ENCODE results near the gene MSH3.

Gene MSH3

DNA sequence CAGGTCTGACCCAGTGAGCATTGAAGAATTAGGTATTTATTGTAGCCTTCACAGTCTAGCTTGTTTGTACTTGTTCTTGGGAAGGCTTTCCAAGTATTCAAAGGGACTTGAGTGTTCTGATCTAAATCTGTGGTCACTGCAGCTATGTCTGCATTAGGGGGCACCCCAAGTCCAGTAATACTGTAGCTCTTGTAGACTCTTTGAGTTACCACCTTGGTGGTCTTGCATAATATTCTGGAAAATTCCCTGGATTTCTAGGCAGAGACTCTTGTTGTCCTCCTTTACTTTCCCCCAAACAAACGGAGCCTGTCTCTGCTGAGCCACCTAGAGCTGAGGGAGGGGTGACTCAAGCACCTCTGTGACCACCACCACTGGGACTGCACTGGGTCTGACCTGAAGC lies 149.9 kb downstream of the MSH3 start:
- H3K27ac ChIP-seq (ENCODE audit: low read length), result no peak overlapping the region
- H3K4me1 ChIP-seq (ENCODE audit: low read length), result no peaks in the 10 kb centered on the region
- H3K9me2 ChIP-seq (replicated peaks; ENCODE audit: insufficient read depth, low read length), result no peaks in the 10 kb centered on the region
- no peaks in the 10 kb centered on the region for H3F3A ChIP-seq (ENCODE audit: insufficient read depth, low read length)
- DNase-seq, result no peak
- H3K4me3 ChIP-seq (ENCODE audit: low read length), result no peak overlapping the region
- H3K4me2 ChIP-seq (ENCODE audit: low read depth, low read length), result no peak overlapping the region
- H3K36me3 ChIP-seq (replicated peaks; ENCODE audit: insufficient read depth, low read length), result no peaks in the 10 kb centered on the region
- H4K20me1 ChIP-seq (ENCODE audit: insufficient read depth, low read length), result no peaks in the 10 kb centered on the region
- no peaks in the 10 kb centered on the region for H3K27me3 ChIP-seq (replicated peaks; ENCODE audit: insufficient read depth, low read length)
- H3K9ac ChIP-seq (ENCODE audit: low read length), result no peak overlapping the region
- no peaks in the 10 kb centered on the region for H3K9me3 ChIP-seq (replicated peaks; ENCODE audit: insufficient read depth, low read length)
- H2AFZ ChIP-seq (ENCODE audit: low read length), result no peak overlapping the region
- TF ChIP-seq EZH2phosphoT487 (IDR thresholded peaks at IDR 0.05; ENCODE audit: low read length) (no peak), EZH2 (optimal IDR thresholded peaks at IDR 0.05; ENCODE audit: low read depth, low read length) (no peak)
- TF ChIP-seq, protein P1, sequence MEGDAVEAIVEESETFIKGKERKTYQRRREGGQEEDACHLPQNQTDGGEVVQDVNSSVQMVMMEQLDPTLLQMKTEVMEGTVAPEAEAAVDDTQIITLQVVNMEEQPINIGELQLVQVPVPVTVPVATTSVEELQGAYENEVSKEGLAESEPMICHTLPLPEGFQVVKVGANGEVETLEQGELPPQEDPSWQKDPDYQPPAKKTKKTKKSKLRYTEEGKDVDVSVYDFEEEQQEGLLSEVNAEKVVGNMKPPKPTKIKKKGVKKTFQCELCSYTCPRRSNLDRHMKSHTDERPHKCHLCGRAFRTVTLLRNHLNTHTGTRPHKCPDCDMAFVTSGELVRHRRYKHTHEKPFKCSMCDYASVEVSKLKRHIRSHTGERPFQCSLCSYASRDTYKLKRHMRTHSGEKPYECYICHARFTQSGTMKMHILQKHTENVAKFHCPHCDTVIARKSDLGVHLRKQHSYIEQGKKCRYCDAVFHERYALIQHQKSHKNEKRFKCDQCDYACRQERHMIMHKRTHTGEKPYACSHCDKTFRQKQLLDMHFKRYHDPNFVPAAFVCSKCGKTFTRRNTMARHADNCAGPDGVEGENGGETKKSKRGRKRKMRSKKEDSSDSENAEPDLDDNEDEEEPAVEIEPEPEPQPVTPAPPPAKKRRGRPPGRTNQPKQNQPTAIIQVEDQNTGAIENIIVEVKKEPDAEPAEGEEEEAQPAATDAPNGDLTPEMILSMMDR (IDR thresholded peaks at IDR 0.05; ENCODE audit: low read length), result no peak
- no peaks in the 10 kb centered on the region for H3K79me2 ChIP-seq (ENCODE audit: low read length)

DNA sequence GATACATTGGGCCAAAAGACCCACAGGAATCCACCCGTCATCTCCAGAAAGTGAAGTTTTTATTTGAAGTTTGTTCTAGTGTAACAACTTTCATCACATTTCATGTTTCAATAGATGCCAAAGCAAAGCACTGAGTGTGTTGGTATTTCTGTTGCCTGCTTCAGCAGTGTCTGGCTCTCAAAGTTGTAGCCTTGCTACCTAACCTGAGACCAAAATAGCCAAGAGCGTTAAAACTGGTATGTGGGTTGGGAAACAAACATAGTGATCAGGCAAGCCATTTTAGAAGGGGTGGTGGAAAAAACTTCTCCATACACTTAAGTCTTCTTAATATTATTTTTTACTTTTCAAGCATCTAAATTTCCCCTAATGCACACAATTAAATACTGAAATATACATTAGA lies 150.6 kb downstream of the MSH3 start:
- no peaks in the 10 kb centered on the region for H3K9me3 ChIP-seq (replicated peaks; ENCODE audit: insufficient read depth, low read length)
- H3F3A ChIP-seq (ENCODE audit: insufficient read depth, low read length), result no peaks in the 10 kb centered on the region
- H3K27ac ChIP-seq (ENCODE audit: low read length), result no peak overlapping the region
- no peak for DNase-seq
- no peaks in the 10 kb centered on the region for H4K20me1 ChIP-seq (ENCODE audit: insufficient read depth, low read length)
- H2AFZ ChIP-seq (ENCODE audit: low read length), result no peak overlapping the region
- no peaks in the 10 kb centered on the region for H3K9me2 ChIP-seq (replicated peaks; ENCODE audit: insufficient read depth, low read length)
- H3K27me3 ChIP-seq (replicated peaks; ENCODE audit: insufficient read depth, low read length), result no peaks in the 10 kb centered on the region
- H3K79me2 ChIP-seq (ENCODE audit: low read length), result no peaks in the 10 kb centered on the region
- no peaks in the 10 kb centered on the region for H3K36me3 ChIP-seq (replicated peaks; ENCODE audit: insufficient read depth, low read length)
- no peak overlapping the region for H3K4me3 ChIP-seq (ENCODE audit: low read length)
- TF ChIP-seq EZH2 (optimal IDR thresholded peaks at IDR 0.05; ENCODE audit: low read depth, low read length), result no peak
- TF ChIP-seq, protein P1 (IDR thresholded peaks at IDR 0.05; ENCODE audit: low read length), result no peak
- TF ChIP-seq EZH2phosphoT487 (IDR thresholded peaks at IDR 0.05; ENCODE audit: low read length), result no peak
- no peak overlapping the region for H3K4me2 ChIP-seq (ENCODE audit: low read depth, low read length)
- H3K4me1 ChIP-seq (ENCODE audit: low read length), result no peaks in the 10 kb centered on the region
- H3K9ac ChIP-seq (ENCODE audit: low read length), result no peak overlapping the region

DNA sequence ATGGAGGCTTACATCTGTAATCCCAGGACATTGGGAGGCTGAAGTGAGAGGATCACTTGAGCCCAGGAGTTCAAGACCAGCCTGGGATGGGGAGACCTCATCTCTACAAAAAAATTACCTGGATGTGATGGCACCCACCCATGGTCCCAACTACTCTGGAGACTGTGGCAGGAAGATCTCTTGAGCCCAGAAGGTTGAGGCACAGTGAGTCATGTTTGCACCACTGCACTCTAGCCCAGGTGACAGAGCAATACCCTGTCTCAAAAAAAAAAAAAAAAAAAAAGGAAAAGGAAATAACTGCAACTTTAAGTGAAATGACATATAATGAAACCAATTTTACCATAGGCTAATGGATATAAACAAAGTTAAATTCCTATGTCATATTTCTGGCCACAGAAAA lies 152.5 kb downstream of the MSH3 start:
- Histone ChIP-seq H3K27ac (ENCODE audit: low read length) (no peak overlapping the region), H3K4me3 (ENCODE audit: low read length) (no peak overlapping the region), H3K4me2 (ENCODE audit: low read depth, low read length) (no peak overlapping the region), H3K9me2 (replicated peaks; ENCODE audit: insufficient read depth, low read length) (no peaks in the 10 kb centered on the region), H3K9ac (ENCODE audit: low read length) (no peak overlapping the region), H3K9me3 (replicated peaks; ENCODE audit: insufficient read depth, low read length) (no peaks in the 10 kb centered on the region), H2AFZ (ENCODE audit: low read length) (no peak overlapping the region), H3K27me3 (replicated peaks; ENCODE audit: insufficient read depth, low read length) (no peaks in the 10 kb centered on the region), H3F3A (ENCODE audit: insufficient read depth, low read length) (no peaks in the 10 kb centered on the region), H4K20me1 (ENCODE audit: insufficient read depth, low read length) (no peaks in the 10 kb centered on the region), H3K79me2 (ENCODE audit: low read length) (no peaks in the 10 kb centered on the region), H3K4me1 (ENCODE audit: low read length) (no peaks in the 10 kb centered on the region), H3K36me3 (replicated peaks; ENCODE audit: insufficient read depth, low read length) (no peaks in the 10 kb centered on the region)
- no peak for DNase-seq
- TF ChIP-seq, protein P1 (IDR thresholded peaks at IDR 0.05; ENCODE audit: low read length), result no peak
- no peak for TF ChIP-seq EZH2phosphoT487 (IDR thresholded peaks at IDR 0.05; ENCODE audit: low read length)
- no peak for TF ChIP-seq EZH2 (optimal IDR thresholded peaks at IDR 0.05; ENCODE audit: low read depth, low read length)
